ENCODE results near the gene NADK.

DNA sequence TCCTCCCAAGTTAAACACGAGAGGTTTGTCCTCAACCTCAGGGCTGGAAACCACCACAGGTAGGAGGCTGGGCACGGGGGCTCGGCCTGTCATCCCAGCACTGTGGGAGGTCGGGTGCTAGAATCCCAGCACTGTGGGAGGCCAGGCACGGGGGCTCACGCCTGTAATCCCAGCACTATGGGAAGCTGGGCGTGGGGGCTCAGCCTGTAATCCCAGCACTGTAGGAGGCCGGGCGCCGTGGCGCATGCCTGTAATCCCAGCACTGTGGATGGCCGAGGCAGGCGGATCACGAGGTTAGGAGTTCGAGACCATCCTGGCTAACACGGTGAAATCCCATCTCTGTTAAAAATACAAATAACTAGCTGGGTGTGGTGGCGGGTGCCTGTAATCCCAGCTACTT lies 47.4 kb downstream of the NADK start:
- TF ChIP-seq, protein P1, sequence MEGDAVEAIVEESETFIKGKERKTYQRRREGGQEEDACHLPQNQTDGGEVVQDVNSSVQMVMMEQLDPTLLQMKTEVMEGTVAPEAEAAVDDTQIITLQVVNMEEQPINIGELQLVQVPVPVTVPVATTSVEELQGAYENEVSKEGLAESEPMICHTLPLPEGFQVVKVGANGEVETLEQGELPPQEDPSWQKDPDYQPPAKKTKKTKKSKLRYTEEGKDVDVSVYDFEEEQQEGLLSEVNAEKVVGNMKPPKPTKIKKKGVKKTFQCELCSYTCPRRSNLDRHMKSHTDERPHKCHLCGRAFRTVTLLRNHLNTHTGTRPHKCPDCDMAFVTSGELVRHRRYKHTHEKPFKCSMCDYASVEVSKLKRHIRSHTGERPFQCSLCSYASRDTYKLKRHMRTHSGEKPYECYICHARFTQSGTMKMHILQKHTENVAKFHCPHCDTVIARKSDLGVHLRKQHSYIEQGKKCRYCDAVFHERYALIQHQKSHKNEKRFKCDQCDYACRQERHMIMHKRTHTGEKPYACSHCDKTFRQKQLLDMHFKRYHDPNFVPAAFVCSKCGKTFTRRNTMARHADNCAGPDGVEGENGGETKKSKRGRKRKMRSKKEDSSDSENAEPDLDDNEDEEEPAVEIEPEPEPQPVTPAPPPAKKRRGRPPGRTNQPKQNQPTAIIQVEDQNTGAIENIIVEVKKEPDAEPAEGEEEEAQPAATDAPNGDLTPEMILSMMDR (IDR thresholded peaks at IDR 0.05): no peak
- no peak for TF ChIP-seq EP300 (IDR thresholded peaks at IDR 0.05)
- TF ChIP-seq POLR2A (IDR thresholded peaks at IDR 0.05): no peak

Data from ovary (tissue), 3 donors.